GM19328 (cell line): ENCODE results near the gene NSG2.

Experiments used
- ATAC-seq: cut with Tn5 transposase; IDR thresholded peaks from one replicate; pipeline ENCODE4 v1.9.1; 2021; ENCODE audit warnings: mild to moderate bottlenecking, moderate library complexity; ENCODE audit not compliant: unreplicated experiment

NSG2 gene

GRCh38 chr5:174058433-174059122 lies 13.1 kb downstream of the NSG2 start:
- ATAC-seq = no peak

GRCh38 chr5:174059247-174059646 lies 13.7 kb downstream of the NSG2 start:
- ATAC-seq = no peak

- no peak for ATAC-seq
Observed at GRCh38 chr5:174063082-174063756, 17.7 kb downstream of the NSG2 start.

- no peak for ATAC-seq
Observed at GRCh38 chr5:174064171-174064570, 18.7 kb downstream of the NSG2 start.

GRCh38 chr5:174065528-174066197 lies 20.2 kb downstream of the NSG2 start:
- ATAC-seq = no peak

- ATAC-seq = no peak
Observed at GRCh38 chr5:174067499-174067898, 22.0 kb downstream of the NSG2 start.

GRCh38 chr5:174071484-174071883 lies 26.0 kb downstream of the NSG2 start:
- no peak for ATAC-seq

- ATAC-seq = no peak
Observed at GRCh38 chr5:174073122-174073660, 27.7 kb downstream of the NSG2 start.

GRCh38 chr5:174074369-174074768 lies 28.9 kb downstream of the NSG2 start:
- no peak for ATAC-seq

- ATAC-seq = no peak
Observed at GRCh38 chr5:174078416-174078815, 32.9 kb downstream of the NSG2 start.

GRCh38 chr5:174082286-174082685 lies 36.8 kb downstream of the NSG2 start:
- no peak for ATAC-seq

GRCh38 chr5:174083056-174083827 lies 37.7 kb downstream of the NSG2 start:
- no peak for ATAC-seq

GRCh38 chr5:174084691-174085154 lies 39.2 kb downstream of the NSG2 start:
- ATAC-seq = no peak

- no peak for ATAC-seq
Observed at GRCh38 chr5:174086751-174087150, 41.2 kb downstream of the NSG2 start.

- no peak for ATAC-seq
Observed at GRCh38 chr5:174087783-174088182, 42.3 kb downstream of the NSG2 start.

GRCh38 chr5:174090129-174090528 lies 44.6 kb downstream of the NSG2 start:
- ATAC-seq = no peak

- no peak for ATAC-seq
Observed at GRCh38 chr5:174093123-174093522, 47.6 kb downstream of the NSG2 start.

- ATAC-seq = no peak
Observed at GRCh38 chr5:174094857-174095606, 49.5 kb downstream of the NSG2 start.

GRCh38 chr5:174096619-174097018 lies 51.1 kb downstream of the NSG2 start:
- ATAC-seq = no peak

GRCh38 chr5:174097486-174098185 lies 52.1 kb downstream of the NSG2 start:
- ATAC-seq = no peak
